Measurements from ENCODE around the gene CALY. TPM values are rescaled to one million over a fixed set of nuclear protein-coding genes. Genes with fewer than 3 reads are reported as not detected.

Gene CALY
- total RNA-seq, 3 donors from 2014 or later: 1.1 to 7.5 TPM; not detected in 1

GRCh38 chr10:133295426-133296320 is 41.0 kb downstream of the CALY start:
- DNase-seq: peak in 1 of 3 donors; percentile 50
- intact Hi-C loops (cut with DNase I, micrococcal nuclease): no loop called here
- Histone ChIP-seq H3K36me3 (ENCODE audit: low read depth) (peaks cover 34% of the 10 kb centered on the region), H3K4me1 (ENCODE audit: low read depth) (no peaks in the 10 kb centered on the region), H3K4me3 (no peak overlapping the region), H3K9me3 (no peaks in the 10 kb centered on the region)
- no peak for TF ChIP-seq CTCF (IDR thresholded peaks at IDR 0.05)
- no peak for ATAC-seq

- H3K4me3 ChIP-seq: no peak overlapping the region
- H3K4me1 ChIP-seq (ENCODE audit: low read depth): no peaks in the 10 kb centered on the region
- no peaks in the 10 kb centered on the region for H3K9me3 ChIP-seq
- peaks cover 31% of the 10 kb centered on the region for H3K36me3 ChIP-seq (ENCODE audit: low read depth)
- peak; percentile 19 for ATAC-seq
- TF ChIP-seq CTCF (IDR thresholded peaks at IDR 0.05): no peak
- intact Hi-C loops (cut with DNase I, micrococcal nuclease): no loop called here
- peak in 1 of 3 donors; percentile 49 for DNase-seq
Observed at GRCh38 chr10:133294189-133294588, 42.5 kb downstream of the CALY start.

GRCh38 chr10:133293810-133294119 is 42.9 kb downstream of the CALY start:
- no peak overlapping the region for H3K4me3 ChIP-seq
- ATAC-seq (no peak), DNase-seq (no peak)
- intact Hi-C loops (cut with DNase I, micrococcal nuclease): no loop called here
- H3K36me3 ChIP-seq (ENCODE audit: low read depth): peaks cover 27% of the 10 kb centered on the region
- H3K4me1 ChIP-seq (ENCODE audit: low read depth): no peaks in the 10 kb centered on the region
- TF ChIP-seq CTCF (IDR thresholded peaks at IDR 0.05): no peak
- no peaks in the 10 kb centered on the region for H3K9me3 ChIP-seq

GRCh38 chr10:133292919-133293809 is 43.5 kb downstream of the CALY start:
- intact Hi-C loops (cut with DNase I, micrococcal nuclease): no loop called here
- TF ChIP-seq CTCF (IDR thresholded peaks at IDR 0.05): no peak
- H3K4me3 ChIP-seq: no peak overlapping the region
- H3K9me3 ChIP-seq: no peaks in the 10 kb centered on the region
- DNase-seq (peak in 1 of 3 donors; percentile 50), ATAC-seq (peak; percentile 28)
- H3K36me3 ChIP-seq (ENCODE audit: low read depth): peaks cover 22% of the 10 kb centered on the region
- no peaks in the 10 kb centered on the region for H3K4me1 ChIP-seq (ENCODE audit: low read depth)

- Histone ChIP-seq H3K4me3 (no peak overlapping the region), H3K36me3 (ENCODE audit: low read depth) (peaks cover 12% of the 10 kb centered on the region), H3K4me1 (ENCODE audit: low read depth) (no peaks in the 10 kb centered on the region), H3K9me3 (no peaks in the 10 kb centered on the region)
- TF ChIP-seq CTCF (IDR thresholded peaks at IDR 0.05): no peak
- intact Hi-C loops (cut with DNase I, micrococcal nuclease): no loop called here
- DNase-seq: no peak
- no peak for ATAC-seq
Observed at GRCh38 chr10:133289761-133290160, 46.9 kb downstream of the CALY start.

Measured in mucosa of descending colon (tissue), 3 donors.